DMS 273 (cell line): ENCODE results near the gene SCN2A.
A peak's percentile ranks its signal among the peaks of the same experiment; 100 is the strongest.

Source experiments
- DNase-seq: peaks from one replicate; lab custom pipeline; 2025; ENCODE audit not compliant: unreplicated experiment; lab: John Stamatoyannopoulos, UW

Gene SCN2A

GRCh38 chr2:165239230-165239629 lies at the start of gene SCN2A:
SCN2A (plus strand) TSS chr2:165239414; CDS start chr2:165295824, 56,410 bp downstream.
- peak; percentile 84 for DNase-seq

- DNase-seq = no peak
Observed at GRCh38 chr2:165191096-165191728, 48.0 kb upstream of the SCN2A start.

GRCh38 chr2:165192729-165193128 lies 46.5 kb upstream of the SCN2A start:
- no peak for DNase-seq

GRCh38 chr2:165193178-165193777 lies 45.9 kb upstream of the SCN2A start:
- DNase-seq = no peak

- no peak for DNase-seq
Observed at GRCh38 chr2:165196411-165196810, 42.8 kb upstream of the SCN2A start.

GRCh38 chr2:165197346-165197745 lies 41.9 kb upstream of the SCN2A start:
- DNase-seq = no peak

- no peak for DNase-seq
Observed at GRCh38 chr2:165198181-165198580, 41.0 kb upstream of the SCN2A start.

GRCh38 chr2:165202239-165202638 lies 37.0 kb upstream of the SCN2A start:
- DNase-seq = no peak

- peak; percentile 82 for DNase-seq
Observed at GRCh38 chr2:165203689-165204559, 35.3 kb upstream of the SCN2A start, which contains the start of gene SCN3A. SCN3A (minus strand) TSS chr2:165204050; CDS start chr2:165176394, 27,656 bp downstream.

- DNase-seq = no peak
Observed at GRCh38 chr2:165205865-165206264, 33.3 kb upstream of the SCN2A start.

- DNase-seq = no peak
Observed at GRCh38 chr2:165208094-165208493, 31.1 kb upstream of the SCN2A start.

GRCh38 chr2:165214093-165214492 lies 25.1 kb upstream of the SCN2A start:
- no peak for DNase-seq

GRCh38 chr2:165219481-165219880 lies 19.7 kb upstream of the SCN2A start:
- DNase-seq = no peak

GRCh38 chr2:165224941-165225340 lies 14.3 kb upstream of the SCN2A start:
- DNase-seq = no peak

GRCh38 chr2:165227571-165227970 lies 11.6 kb upstream of the SCN2A start:
- DNase-seq = no peak

- no peak for DNase-seq
Observed at GRCh38 chr2:165237056-165237455, 2.2 kb upstream of the SCN2A start.

- peak; percentile 27 for DNase-seq
Observed at GRCh38 chr2:165238295-165238694, 919 bp upstream of the SCN2A start.

GRCh38 chr2:165239856-165240515 lies 772 bp downstream of the SCN2A start:
- no peak for DNase-seq

- no peak for DNase-seq
Observed at GRCh38 chr2:165240916-165241315, 1.7 kb downstream of the SCN2A start.

- no peak for DNase-seq
Observed at GRCh38 chr2:165245081-165245793, 6.0 kb downstream of the SCN2A start.

- DNase-seq = no peak
Observed at GRCh38 chr2:165248238-165248637, 9.0 kb downstream of the SCN2A start.
